ENCODE measurements around the gene TTLL10. TPM values are rescaled to one million over a fixed set of nuclear protein-coding genes. Genes with fewer than 3 reads are reported as not detected.

Gene TTLL10
- total RNA-seq, 2 donors from 2014 or later: not detected

DNA sequence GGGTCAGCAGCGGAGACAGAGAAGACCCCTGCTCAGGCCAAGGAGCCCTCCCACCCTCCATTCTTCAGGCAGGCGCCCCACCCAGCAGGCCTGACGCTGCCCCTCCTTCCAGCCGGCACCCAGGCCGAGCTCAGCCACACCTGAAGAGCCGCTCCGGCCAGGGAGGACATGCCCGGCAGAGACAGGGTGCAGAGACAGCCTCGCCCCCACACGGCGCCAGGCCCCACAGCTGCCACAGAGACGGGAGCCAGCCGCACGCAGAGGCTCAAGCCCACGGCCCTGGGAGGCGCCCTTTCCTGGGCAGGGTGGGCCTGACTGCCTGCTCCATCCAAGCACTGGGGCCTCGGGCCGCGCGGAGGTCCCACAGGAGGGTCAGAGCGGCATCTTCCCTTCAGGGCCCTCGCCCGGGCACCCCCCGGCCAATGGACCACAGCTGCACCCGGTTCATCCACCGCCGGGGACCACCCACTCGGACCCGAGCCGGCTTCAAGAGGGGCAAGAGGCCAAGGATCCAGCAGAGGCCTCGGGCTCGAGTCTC lies 5.2 kb downstream of the TTLL10 start:
- Histone ChIP-seq H3K27ac (no peak overlapping the region), H3K4me1 (ENCODE audit: control insufficient read depth in 1 of 2, low read depth in 2 of 2) (no peaks in the 10 kb centered on the region), H3K27me3 (replicated peaks; ENCODE audit: insufficient read depth) (no peaks in the 10 kb centered on the region), H3K9me3 (no peaks in the 10 kb centered on the region), H3K4me3 (no peak overlapping the region), H3K36me3 (no peaks in the 10 kb centered on the region)
- TF ChIP-seq, protein P1, sequence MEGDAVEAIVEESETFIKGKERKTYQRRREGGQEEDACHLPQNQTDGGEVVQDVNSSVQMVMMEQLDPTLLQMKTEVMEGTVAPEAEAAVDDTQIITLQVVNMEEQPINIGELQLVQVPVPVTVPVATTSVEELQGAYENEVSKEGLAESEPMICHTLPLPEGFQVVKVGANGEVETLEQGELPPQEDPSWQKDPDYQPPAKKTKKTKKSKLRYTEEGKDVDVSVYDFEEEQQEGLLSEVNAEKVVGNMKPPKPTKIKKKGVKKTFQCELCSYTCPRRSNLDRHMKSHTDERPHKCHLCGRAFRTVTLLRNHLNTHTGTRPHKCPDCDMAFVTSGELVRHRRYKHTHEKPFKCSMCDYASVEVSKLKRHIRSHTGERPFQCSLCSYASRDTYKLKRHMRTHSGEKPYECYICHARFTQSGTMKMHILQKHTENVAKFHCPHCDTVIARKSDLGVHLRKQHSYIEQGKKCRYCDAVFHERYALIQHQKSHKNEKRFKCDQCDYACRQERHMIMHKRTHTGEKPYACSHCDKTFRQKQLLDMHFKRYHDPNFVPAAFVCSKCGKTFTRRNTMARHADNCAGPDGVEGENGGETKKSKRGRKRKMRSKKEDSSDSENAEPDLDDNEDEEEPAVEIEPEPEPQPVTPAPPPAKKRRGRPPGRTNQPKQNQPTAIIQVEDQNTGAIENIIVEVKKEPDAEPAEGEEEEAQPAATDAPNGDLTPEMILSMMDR (IDR thresholded peaks at IDR 0.05): no peak
- DNase-seq (ENCODE audit: low spot score) (no peak), ATAC-seq (ENCODE audit: insufficient number of reproducible peaks, low FRiP score, low read depth) (no peak)

DNA sequence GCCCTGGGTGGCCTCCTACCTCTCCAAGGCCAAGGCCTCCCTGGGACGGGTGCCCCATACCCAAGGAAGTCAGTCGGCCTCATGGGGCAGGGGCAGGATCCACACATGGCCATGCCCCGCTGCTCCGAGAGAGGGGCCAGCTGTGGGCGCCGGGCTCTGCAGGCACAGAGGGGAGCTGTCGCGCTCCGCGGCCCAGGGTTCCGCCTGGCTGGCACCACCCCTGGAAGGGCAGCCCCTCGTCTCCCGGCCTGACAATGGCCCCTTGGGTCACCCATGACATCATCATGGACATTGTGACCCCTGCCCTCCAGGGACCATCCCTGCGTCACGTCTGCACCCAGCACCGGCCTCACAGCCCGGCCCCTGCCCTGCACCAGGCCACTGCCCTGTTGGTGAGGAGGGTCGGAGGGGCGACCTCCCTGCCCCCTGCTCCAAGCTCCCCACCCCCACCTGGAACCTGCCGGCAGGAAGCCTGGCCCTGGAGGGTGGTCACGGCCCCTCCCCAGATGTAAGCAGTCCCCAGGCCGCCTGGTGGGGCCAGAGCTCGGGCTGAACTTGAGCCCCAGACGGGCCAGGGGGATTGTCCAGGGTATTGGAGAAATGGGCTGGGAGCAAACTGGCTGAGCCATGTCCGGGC lies 5.8 kb downstream of the TTLL10 start:
- Histone ChIP-seq H3K27me3 (replicated peaks; ENCODE audit: insufficient read depth) (no peaks in the 10 kb centered on the region), H3K9me3 (no peaks in the 10 kb centered on the region), H3K27ac (no peak overlapping the region), H3K36me3 (no peaks in the 10 kb centered on the region), H3K4me1 (ENCODE audit: control insufficient read depth in 1 of 2, low read depth in 2 of 2) (no peaks in the 10 kb centered on the region), H3K4me3 (no peak overlapping the region)
- ATAC-seq (ENCODE audit: insufficient number of reproducible peaks, low FRiP score, low read depth) (no peak), DNase-seq (ENCODE audit: low spot score) (no peak)
- TF ChIP-seq, protein P1 (IDR thresholded peaks at IDR 0.05): no peak

GRCh38 chr1:1179983-1180861 lies 6.5 kb downstream of the TTLL10 start:
- Histone ChIP-seq H3K27ac (no peak overlapping the region), H3K4me3 (no peak overlapping the region), H3K4me1 (ENCODE audit: control insufficient read depth in 1 of 2, low read depth in 2 of 2) (no peaks in the 10 kb centered on the region), H3K27me3 (replicated peaks; ENCODE audit: insufficient read depth) (no peaks in the 10 kb centered on the region), H3K9me3 (no peaks in the 10 kb centered on the region), H3K36me3 (no peaks in the 10 kb centered on the region)
- TF ChIP-seq, protein P1 (IDR thresholded peaks at IDR 0.05): no peak
- DNase-seq (ENCODE audit: low spot score) (no peak), ATAC-seq (ENCODE audit: insufficient number of reproducible peaks, low FRiP score, low read depth) (no peak)

DNA sequence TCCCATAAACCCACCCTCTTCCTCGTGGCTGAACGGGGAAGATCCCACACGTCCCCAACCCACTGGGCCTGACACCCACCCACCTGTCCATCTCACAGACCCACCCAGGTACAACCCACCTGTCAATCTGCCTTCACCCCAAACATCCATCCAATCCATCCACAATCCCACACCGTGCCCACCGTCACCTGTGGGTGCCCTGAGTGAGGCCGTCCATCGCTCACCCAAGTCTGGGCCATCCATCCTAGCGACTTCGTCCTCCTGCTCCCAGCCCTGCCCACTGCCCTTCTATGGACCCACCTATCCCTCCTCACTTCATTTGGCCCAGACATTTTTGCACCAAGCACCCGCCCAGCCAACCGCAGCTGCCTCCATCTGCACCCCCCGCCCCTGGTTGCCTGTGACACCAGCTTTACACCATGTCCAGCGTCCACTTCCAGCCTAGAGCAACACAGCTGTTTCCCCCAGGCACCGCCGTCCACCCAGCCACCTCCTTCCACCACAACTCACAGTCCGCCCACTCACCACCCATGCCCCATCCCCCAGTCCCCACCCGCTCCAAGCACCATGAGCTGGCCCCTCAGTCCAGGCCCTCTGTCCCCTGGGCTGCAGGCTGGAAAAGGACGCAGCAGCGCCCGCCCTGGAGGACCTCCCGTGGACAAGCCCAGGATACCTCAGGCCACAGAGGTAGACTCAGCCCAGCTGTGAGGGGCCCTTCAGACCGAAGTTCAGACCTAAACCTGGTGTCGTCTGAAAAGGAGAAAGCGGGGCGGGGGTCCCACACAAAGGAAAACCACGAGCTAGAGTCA lies 7.7 kb downstream of the TTLL10 start:
- Histone ChIP-seq H3K36me3 (no peaks in the 10 kb centered on the region), H3K27me3 (replicated peaks; ENCODE audit: insufficient read depth) (no peaks in the 10 kb centered on the region), H3K4me1 (ENCODE audit: control insufficient read depth in 1 of 2, low read depth in 2 of 2) (no peaks in the 10 kb centered on the region), H3K27ac (no peak overlapping the region), H3K4me3 (no peak overlapping the region), H3K9me3 (no peaks in the 10 kb centered on the region)
- ATAC-seq (ENCODE audit: insufficient number of reproducible peaks, low FRiP score, low read depth) (no peak), DNase-seq (ENCODE audit: low spot score) (no peak)
- TF ChIP-seq, protein P1 (IDR thresholded peaks at IDR 0.05): no peak
